SK-N-SH treated with all-trans-retinoic acid at 6 μM for 48 hours (cell line): ENCODE measurements around the gene CTNNBL1.
"Not testable (repeated sequence)": the region's sequence is repeated elsewhere in the genome, so short reads cannot be mapped to it uniquely, and the experiment has no call there.

Experiments used
- ATAC-seq: fragments of 200-7000 bp; cut with Tn5 transposase; 3 replicates; pipeline ENCODE4 v1.9.1; 2020; ENCODE audit warnings: mild to moderate bottlenecking, moderate library complexity
- ARNTL ChIP-seq: fragments of 450-650 bp; formaldehyde crosslinking; IDR thresholded peaks from 2 replicates; pipeline ENCODE4 v1.5.0; 2020; ENCODE audit warnings: low read depth, mild to moderate bottlenecking, moderate library complexity, borderline replicate concordance
- BACH2 ChIP-seq: fragments of 250-450 bp; sonication (Bioruptor Pico); IDR thresholded peaks from 2 replicates; pipeline ENCODE4 v1.9.0; 2021; ENCODE audit warnings: mild to moderate bottlenecking, borderline replicate concordance
- CREB5 ChIP-seq: fragments of 250-450 bp; sonication (Bioruptor Pico); IDR thresholded peaks from 2 replicates; pipeline ENCODE4 v1.5.1; 2020; ENCODE audit warnings: low read depth, mild to moderate bottlenecking, moderate library complexity
- CSDC2 ChIP-seq: fragments of 250-450 bp; sonication (Bioruptor Pico); IDR thresholded peaks from 2 replicates; pipeline ENCODE4 v1.5.0; 2020; ENCODE audit warnings: mild to moderate bottlenecking, moderate library complexity
- CSRNP3 ChIP-seq: fragments of 250-450 bp; sonication (Bioruptor Pico); IDR thresholded peaks from 2 replicates; pipeline ENCODE4 v1.5.1; 2021; ENCODE audit warnings: mild to moderate bottlenecking, moderate library complexity
- ESRRG ChIP-seq: fragments of 250-450 bp; sonication (Bioruptor Pico); IDR thresholded peaks from 2 replicates; pipeline ENCODE4 v1.6.1; 2021; ENCODE audit warnings: mild to moderate bottlenecking
- GLIS3 ChIP-seq: fragments of 250-450 bp; sonication (Bioruptor Pico); IDR thresholded peaks from 2 replicates; pipeline ENCODE4 v1.5.0; 2020; ENCODE audit warnings: mild to moderate bottlenecking, moderate library complexity
- ISL1 ChIP-seq: fragments of 250-450 bp; sonication (Bioruptor Pico); IDR thresholded peaks from 2 replicates; pipeline ENCODE4 v2.1.2; 2022; ENCODE audit warnings: mild to moderate bottlenecking, moderate library complexity
- OSR1 ChIP-seq: fragments of 250-450 bp; sonication (Bioruptor Pico); IDR thresholded peaks from 2 replicates; pipeline ENCODE4 v1.8.0; 2022; ENCODE audit warnings: moderate library complexity, mild to moderate bottlenecking, inconsistent platforms
- PATZ1 ChIP-seq: fragments of 250-450 bp; sonication (Bioruptor Pico); IDR thresholded peaks from 2 replicates; pipeline ENCODE4 v1.8.0; 2020; ENCODE audit warnings: mild to moderate bottlenecking, moderate library complexity, borderline replicate concordance
- POU6F1 ChIP-seq: fragments of 250-450 bp; sonication (Bioruptor Pico); IDR thresholded peaks from 2 replicates; pipeline ENCODE4 v1.8.0; 2021; ENCODE audit warnings: low read depth, mild to moderate bottlenecking, moderate library complexity, borderline replicate concordance
- TOX ChIP-seq: fragments of 250-450 bp; sonication (Bioruptor Pico); IDR thresholded peaks from 2 replicates; pipeline ENCODE4 v1.8.0; 2021; ENCODE audit warnings: mild to moderate bottlenecking, moderate library complexity, borderline replicate concordance
- ZFP3 ChIP-seq: fragments of 250-450 bp; sonication (Bioruptor Pico); IDR thresholded peaks from 2 replicates; pipeline ENCODE4 v1.5.0; 2020; ENCODE audit warnings: mild to moderate bottlenecking, moderate library complexity
- ZFP30 ChIP-seq: fragments of 450-650 bp; formaldehyde crosslinking; IDR thresholded peaks from 2 replicates; pipeline ENCODE4 v1.5.0; 2022; ENCODE audit warnings: mild to moderate bottlenecking, moderate library complexity
- ZNF565 ChIP-seq: fragments of 450-650 bp; formaldehyde crosslinking; conservative IDR thresholded peaks from 2 replicates; pipeline ENCODE4 v1.5.0; 2020; ENCODE audit warnings: low read depth, mild to moderate bottlenecking, moderate library complexity
- ZNF70 ChIP-seq: fragments of 450-650 bp; formaldehyde crosslinking; IDR thresholded peaks from 2 replicates; pipeline ENCODE4 v1.5.0; 2020; ENCODE audit warnings: mild to moderate bottlenecking, moderate library complexity
- TF ChIP-seq, protein P1 (sequence below): fragments of 250-450 bp; sonication (Bioruptor Pico); IDR thresholded peaks from 2 replicates; pipeline ENCODE4 v1.5.0; 2020; ENCODE audit warnings: mild to moderate bottlenecking, moderate library complexity

The CTNNBL1 gene

GRCh38 chr20:37699202-37699601 is 5.4 kb downstream of the CTNNBL1 start:
- TF ChIP-seq ZNF70 (CRISPR knock-in tag) (no peak), TOX (no peak)
- ATAC-seq = no peak; the same call in 2 of the 3 replicates

DNA sequence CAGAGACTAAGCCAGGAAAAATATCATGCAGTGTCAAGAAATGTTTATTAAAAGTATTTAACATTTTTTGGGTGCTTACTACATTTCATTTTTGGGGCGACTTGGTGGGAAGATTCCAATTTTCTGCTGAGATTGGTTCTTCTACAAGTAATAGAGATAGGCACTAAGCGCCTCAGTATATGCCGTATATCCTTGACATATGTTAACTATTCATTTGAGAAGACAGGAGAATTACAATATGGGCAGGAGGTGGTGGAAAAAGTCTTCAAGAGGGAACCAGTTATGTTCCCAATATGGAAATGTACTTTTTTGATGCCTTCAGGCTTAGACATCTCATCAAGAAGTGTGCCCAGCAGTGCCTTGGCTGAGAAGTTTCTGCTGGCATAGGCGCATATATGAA is 6.5 kb downstream of the CTNNBL1 start:
- TF ChIP-seq CSDC2 (CRISPR knock-in tag) (no peak), ARNTL (no peak), ZFP3 (CRISPR knock-in tag) (no peak), CREB5 (CRISPR knock-in tag) (no peak), BACH2 (CRISPR knock-in tag) (no peak), ZNF70 (CRISPR knock-in tag) (no peak), ZNF565 (CRISPR knock-in tag) (no peak), GLIS3 (no peak), ESRRG (CRISPR knock-in tag) (no peak), PATZ1 (CRISPR knock-in tag) (no peak), CSRNP3 (CRISPR knock-in tag) (no peak), POU6F1 (no peak), ZFP30 (no peak), OSR1 (CRISPR knock-in tag) (no peak), TOX (no peak)
- TF ChIP-seq, protein P1, sequence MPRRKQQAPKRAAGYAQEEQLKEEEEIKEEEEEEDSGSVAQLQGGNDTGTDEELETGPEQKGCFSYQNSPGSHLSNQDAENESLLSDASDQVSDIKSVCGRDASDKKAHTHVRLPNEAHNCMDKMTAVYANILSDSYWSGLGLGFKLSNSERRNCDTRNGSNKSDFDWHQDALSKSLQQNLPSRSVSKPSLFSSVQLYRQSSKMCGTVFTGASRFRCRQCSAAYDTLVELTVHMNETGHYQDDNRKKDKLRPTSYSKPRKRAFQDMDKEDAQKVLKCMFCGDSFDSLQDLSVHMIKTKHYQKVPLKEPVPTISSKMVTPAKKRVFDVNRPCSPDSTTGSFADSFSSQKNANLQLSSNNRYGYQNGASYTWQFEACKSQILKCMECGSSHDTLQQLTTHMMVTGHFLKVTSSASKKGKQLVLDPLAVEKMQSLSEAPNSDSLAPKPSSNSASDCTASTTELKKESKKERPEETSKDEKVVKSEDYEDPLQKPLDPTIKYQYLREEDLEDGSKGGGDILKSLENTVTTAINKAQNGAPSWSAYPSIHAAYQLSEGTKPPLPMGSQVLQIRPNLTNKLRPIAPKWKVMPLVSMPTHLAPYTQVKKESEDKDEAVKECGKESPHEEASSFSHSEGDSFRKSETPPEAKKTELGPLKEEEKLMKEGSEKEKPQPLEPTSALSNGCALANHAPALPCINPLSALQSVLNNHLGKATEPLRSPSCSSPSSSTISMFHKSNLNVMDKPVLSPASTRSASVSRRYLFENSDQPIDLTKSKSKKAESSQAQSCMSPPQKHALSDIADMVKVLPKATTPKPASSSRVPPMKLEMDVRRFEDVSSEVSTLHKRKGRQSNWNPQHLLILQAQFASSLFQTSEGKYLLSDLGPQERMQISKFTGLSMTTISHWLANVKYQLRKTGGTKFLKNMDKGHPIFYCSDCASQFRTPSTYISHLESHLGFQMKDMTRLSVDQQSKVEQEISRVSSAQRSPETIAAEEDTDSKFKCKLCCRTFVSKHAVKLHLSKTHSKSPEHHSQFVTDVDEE (CRISPR knock-in tag) = no peak
- TF ChIP-seq, all 23 proteins: peak for 0
- no peak for ATAC-seq

DNA sequence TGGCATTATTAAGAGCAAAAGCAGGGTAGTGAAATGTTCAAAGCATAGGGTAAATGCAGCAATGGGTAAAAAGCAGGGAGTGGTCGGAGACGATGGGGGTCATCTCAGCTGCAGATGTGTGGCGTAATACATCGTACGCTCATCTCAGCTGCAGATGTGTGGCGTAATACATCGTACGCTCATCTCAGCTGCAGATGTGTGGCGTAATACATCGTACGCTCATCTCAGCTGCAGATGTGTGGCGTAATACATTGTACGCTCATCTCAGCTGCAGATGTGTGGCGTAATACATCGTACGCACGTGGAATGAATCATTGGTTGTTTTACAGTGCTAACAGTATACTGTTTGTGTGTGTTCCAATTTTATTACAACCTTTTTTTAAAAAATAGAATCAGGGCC is 7.8 kb downstream of the CTNNBL1 start:
- not testable (repeated sequence) for ATAC-seq

GRCh38 chr20:37702403-37703034 is 8.7 kb downstream of the CTNNBL1 start:
- ATAC-seq = no peak
- no peak for TF ChIP-seq CREB5 (CRISPR knock-in tag)
- no peak for TF ChIP-seq ZNF70 (CRISPR knock-in tag)
- TF ChIP-seq, protein P1 (CRISPR knock-in tag) = no peak
- no peak for TF ChIP-seq GLIS3
- no peak for TF ChIP-seq POU6F1
- no peak for TF ChIP-seq CSRNP3 (CRISPR knock-in tag)
- no peak for TF ChIP-seq ESRRG (CRISPR knock-in tag)
- no peak for TF ChIP-seq ZFP30
- no peak for TF ChIP-seq TOX
- no peak for TF ChIP-seq ZNF565 (CRISPR knock-in tag)
- TF ChIP-seq ISL1 (CRISPR knock-in tag) = no peak
